ENCODE measurements around the gene NFATC2.
"Not testable (repeated sequence)": the region's sequence is repeated elsewhere in the genome, so short reads cannot be mapped to it uniquely, and the experiment has no call there.

NFATC2 gene

GRCh38 chr20:51568533-51568932, 26.0 kb upstream of the NFATC2 start:
- not testable (repeated sequence) for DNase-seq (ENCODE audit: low read depth, low spot score)

- no peak for DNase-seq (ENCODE audit: low read depth, low spot score)
Observed at GRCh38 chr20:51567622-51568021, 25.1 kb upstream of the NFATC2 start.

- DNase-seq (ENCODE audit: low read depth, low spot score) = no peak
Observed at GRCh38 chr20:51566594-51566993, 24.1 kb upstream of the NFATC2 start.

GRCh38 chr20:51565298-51566144, 23.0 kb upstream of the NFATC2 start:
- no peak for DNase-seq (ENCODE audit: low read depth, low spot score)

- DNase-seq (ENCODE audit: low read depth, low spot score) = peak; percentile 64
Observed at GRCh38 chr20:51563486-51564332, 21.2 kb upstream of the NFATC2 start.

- DNase-seq (ENCODE audit: low read depth, low spot score) = no peak
Observed at GRCh38 chr20:51563174-51563485, 20.6 kb upstream of the NFATC2 start.

GRCh38 chr20:51562332-51563173, 20.0 kb upstream of the NFATC2 start:
- peak; percentile 76 for DNase-seq (ENCODE audit: low read depth, low spot score)

- no peak for DNase-seq (ENCODE audit: low read depth, low spot score)
Observed at GRCh38 chr20:51562027-51562331, 19.5 kb upstream of the NFATC2 start.

GRCh38 chr20:51560550-51561307, 18.2 kb upstream of the NFATC2 start:
- no peak for DNase-seq (ENCODE audit: low read depth, low spot score)

- DNase-seq (ENCODE audit: low read depth, low spot score) = no peak
Observed at GRCh38 chr20:51560042-51560441, 17.5 kb upstream of the NFATC2 start.

- DNase-seq (ENCODE audit: low read depth, low spot score) = no peak
Observed at GRCh38 chr20:51554538-51555165, 12.1 kb upstream of the NFATC2 start.

- no peak for DNase-seq (ENCODE audit: low read depth, low spot score)
Observed at GRCh38 chr20:51553897-51554486, 11.5 kb upstream of the NFATC2 start.

- DNase-seq (ENCODE audit: low read depth, low spot score) = no peak
Observed at GRCh38 chr20:51551186-51551585, 8.7 kb upstream of the NFATC2 start.

- DNase-seq (ENCODE audit: low read depth, low spot score) = no peak
Observed at GRCh38 chr20:51549474-51549873, 7.0 kb upstream of the NFATC2 start.

- no peak for DNase-seq (ENCODE audit: low read depth, low spot score)
Observed at GRCh38 chr20:51547951-51548350, 5.4 kb upstream of the NFATC2 start.

GRCh38 chr20:51545515-51545914, 3.0 kb upstream of the NFATC2 start:
- DNase-seq (ENCODE audit: low read depth, low spot score) = no peak

GRCh38 chr20:51543422-51543788, 886 bp upstream of the NFATC2 start:
- DNase-seq (ENCODE audit: low read depth, low spot score) = no peak

- no peak for DNase-seq (ENCODE audit: low read depth, low spot score)
Observed at GRCh38 chr20:51542033-51542570, 417 bp downstream of the NFATC2 start.

GRCh38 chr20:51541189-51542032, 1.1 kb downstream of the NFATC2 start:
- no peak for DNase-seq (ENCODE audit: low read depth, low spot score)
